Liver (tissue), 9 donors: Measurements from ENCODE around the gene DDX5. TPM values are rescaled to one million over a fixed set of nuclear protein-coding genes. Genes with fewer than 3 reads are reported as not detected.

Experiments used
- DNase-seq: peaks from one replicate; pipeline ENCODE4 v3.0.0-alpha.2; 2017; ENCODE audit warnings: low spot score
- H3K27ac ChIP-seq, 2 donors: one replicate each; pipeline ENCODE4 v1.7.0; 2013; ENCODE audit warnings: inconsistent platforms in 2 of 2, low read length in 2 of 2, control low read depth in 1 of 2, low read depth in 1 of 2, mild to moderate bottlenecking in 1 of 2
- H3K27me3 ChIP-seq, 4 donors: one replicate each; pipeline versions ENCODE4 v1.6.1 to v1.7.0; 2013; ENCODE audit warnings: low read length in 3 of 4, inconsistent platforms in 1 of 4, mild to moderate bottlenecking in 1 of 4, moderate library complexity in 1 of 4; ENCODE audit not compliant: control insufficient read depth in 4 of 4, insufficient read depth in 4 of 4
- H3K36me3 ChIP-seq, 4 donors: one replicate each; pipeline versions ENCODE4 v1.6.1 to v1.7.0; 2013; ENCODE audit warnings: low read length in 3 of 4, mild to moderate bottlenecking in 3 of 4, low read depth in 1 of 4, moderate library complexity in 1 of 4; ENCODE audit not compliant: control insufficient read depth in 4 of 4, insufficient read depth in 3 of 4
- H3K4me1 ChIP-seq, 4 donors: one replicate each; pipeline versions ENCODE4 v1.6.1 to v1.7.0; 2013; ENCODE audit warnings: low read length in 3 of 4, mild to moderate bottlenecking in 3 of 4, moderate library complexity in 1 of 4; ENCODE audit not compliant: control insufficient read depth in 4 of 4, insufficient read depth in 4 of 4
- H3K4me3 ChIP-seq, 3 donors: one replicate each; pipeline versions ENCODE4 v1.6.1 to v1.7.0; 2013; ENCODE audit warnings: low read length in 3 of 3, control low read depth in 1 of 3, low read depth in 1 of 3, mild to moderate bottlenecking in 1 of 3
- H3K9ac ChIP-seq, 2 donors: one replicate each; pipeline ENCODE4 v1.7.0; 2013; ENCODE audit warnings: low read length in 2 of 2, mild to moderate bottlenecking in 2 of 2, moderate library complexity in 2 of 2, control low read depth in 1 of 2, low read depth in 1 of 2
- H3K9me3 ChIP-seq, 4 donors: one replicate each; pipeline versions ENCODE4 v1.6.1 to v1.7.0; 2013; ENCODE audit warnings: low read length in 3 of 4; ENCODE audit not compliant: control insufficient read depth in 4 of 4
- ATF3 ChIP-seq: IDR thresholded peaks from 2 replicates; pipeline ENCODE4 v1.6.1; 2016; ENCODE audit warnings: antibody characterized with exemption
- CTCF ChIP-seq: fragments of 150-350 bp; IDR thresholded peaks from 2 replicates; pipeline ENCODE4 v1.5.1; 2017; ENCODE audit warnings: improper control_type of control experiment, low read depth, low read length; ENCODE audit not compliant: missing input control
- EGR1 ChIP-seq, 2 donors: IDR thresholded peaks; 2 replicates each; pipeline ENCODE4 v1.6.1; 2016 to 2018; ENCODE audit warnings: antibody characterized with exemption in 2 of 2, low read depth in 2 of 2
- FOXA1 ChIP-seq: IDR thresholded peaks from 2 replicates; pipeline ENCODE4 v1.6.1; 2016; ENCODE audit warnings: antibody characterized with exemption
- FOXA2 ChIP-seq: IDR thresholded peaks from 2 replicates; pipeline ENCODE4 v1.6.1; 2016; ENCODE audit warnings: antibody characterized with exemption
- GABPA ChIP-seq, 2 donors: IDR thresholded peaks in 1 of 2; conservative IDR thresholded peaks in 1 of 2; 2 replicates each; pipeline ENCODE4 v1.6.1; 2016; ENCODE audit warnings: antibody characterized with exemption in 2 of 2, mild to moderate bottlenecking in 1 of 2, moderate library complexity in 1 of 2
- HNF4A ChIP-seq, 2 donors: conservative IDR thresholded peaks; 2 replicates each; pipeline ENCODE4 v1.6.1; 2016; ENCODE audit warnings: antibody characterized with exemption in 2 of 2, mild to moderate bottlenecking in 2 of 2
- HNF4G ChIP-seq: IDR thresholded peaks from 2 replicates; pipeline ENCODE4 v1.6.1; 2016; ENCODE audit warnings: antibody characterized with exemption
- MAX ChIP-seq: IDR thresholded peaks from 2 replicates; pipeline ENCODE4 v1.6.1; 2016; ENCODE audit warnings: antibody characterized with exemption
- NR2F2 ChIP-seq: IDR thresholded peaks from 2 replicates; pipeline ENCODE4 v1.6.1; 2016; ENCODE audit warnings: antibody characterized with exemption
- RAD21 ChIP-seq, 2 donors: IDR thresholded peaks; 2 replicates each; pipeline ENCODE4 v1.6.1; 2016; ENCODE audit warnings: antibody characterized with exemption in 2 of 2, mild to moderate bottlenecking in 2 of 2
- REST ChIP-seq: IDR thresholded peaks from 2 replicates; pipeline ENCODE4 v1.6.1; 2016; ENCODE audit warnings: antibody characterized with exemption, mild to moderate bottlenecking
- RXRA ChIP-seq, 2 donors: IDR thresholded peaks; 2 replicates each; pipeline ENCODE4 v1.6.1; 2017 to 2018; ENCODE audit warnings: antibody characterized with exemption in 2 of 2, mild to moderate bottlenecking in 1 of 2
- SP1 ChIP-seq: IDR thresholded peaks from 2 replicates; pipeline ENCODE4 v1.6.1; 2018; ENCODE audit warnings: antibody characterized with exemption, mild to moderate bottlenecking
- TAF1 ChIP-seq: conservative IDR thresholded peaks from 2 replicates; pipeline ENCODE4 v1.6.1; 2016; ENCODE audit warnings: antibody characterized with exemption, mild to moderate bottlenecking
- YY1 ChIP-seq: IDR thresholded peaks from 2 replicates; pipeline ENCODE4 v1.6.1; 2016; ENCODE audit warnings: antibody characterized with exemption, mild to moderate bottlenecking
- ZBTB33 ChIP-seq: IDR thresholded peaks from 2 replicates; pipeline ENCODE4 v1.6.1; 2016; ENCODE audit warnings: antibody characterized with exemption
- WGBS: extraction: QIAGEN DNeasy Blood & Tissue Kit; methylation state at CpG from one replicate; pipeline ENCODE4 v1.1.7; 2013; 5-methylcytosine and 5-hydroxymethylcytosine counted together
- polyA plus RNA-seq, 2 donors: library from polyadenylated mRNA; stranded (reverse) in 1 of 2; unstranded in 1 of 2; fragments of 200-250 nt in 1 of 2; fragments of >200 nt in 1 of 2; fragmentation: Nextera tagmentation in 1 of 2; extraction: Ambion mirVana in 1 of 2; gene quantifications; one replicate each; pipeline versions ENCODE4 v1.2.1 to v1.2.3, GENCODE V29; 2013 to 2015
- total RNA-seq, 2 donors: library from RNA; depleted of rRNA; stranded (reverse); fragments of >200 nt; gene quantifications; one replicate each; pipeline ENCODE4 v1.2.3, GENCODE V29; 2014
- donor health status: healthy.
- donor health status: healthy.
- donor health status: healthy.
- donor health status: healthy.
- donor health status: healthy.

The DDX5 gene
- total and polyA plus RNA-seq, 4 donors, result 165 to 357 (median 289) TPM

GRCh38 chr17:64500862-64501765 lies 5.0 kb downstream of the DDX5 start:
- Histone ChIP-seq H3K4me1 (peaks cover 5 to 64% (median 49%) of the 10 kb centered on the region in 4 donors), H3K4me3 (no peak overlapping the region)

GRCh38 chr17:64500487-64500859 lies 5.6 kb downstream of the DDX5 start:
- no peak overlapping the region for H3K4me3 ChIP-seq
- TF ChIP-seq FOXA1 (no peak), NR2F2 (no peak), HNF4A (conservative IDR thresholded peaks at IDR 0.05) (no peak), RXRA (IDR thresholded peaks at IDR 0.05) (no peak), ZBTB33 (no peak), EGR1 (IDR thresholded peaks at IDR 0.05; ENCODE audit: low read depth in 2 of 2) (no peak), TAF1 (no peak), REST (no peak), CTCF (no peak), RAD21 (IDR thresholded peaks at IDR 0.05) (no peak), SP1 (no peak), ATF3 (no peak), YY1 (no peak), GABPA (IDR thresholded peaks at IDR 0.05 in 1 of 2, conservative IDR thresholded peaks at IDR 0.05 in 1 of 2) (no peak)
- no peak for DNase-seq
- 95% methylated on average over 8 of the region's 8 CpGs for WGBS
- no peak overlapping the region for H3K9ac ChIP-seq
- no peaks in the 10 kb centered on the region for H3K9me3 ChIP-seq
- peaks cover 12 to 70% (median 59%) of the 10 kb centered on the region in 4 donors for H3K36me3 ChIP-seq
- H3K27ac ChIP-seq, result no peak overlapping the region
- no peaks in the 10 kb centered on the region for H3K27me3 ChIP-seq
- H3K4me1 ChIP-seq, result peaks cover 10 to 69% (median 55%) of the 10 kb centered on the region in 4 donors

More at GRCh38 chr17:64500862-64501765, 5.0 kb downstream of the DDX5 start:
- Histone ChIP-seq H3K9me3 (no peaks in the 10 kb centered on the region), H3K9ac (no peak overlapping the region), H3K27ac (no peak overlapping the region), H3K36me3 (peaks cover 12 to 70% (median 59%) of the 10 kb centered on the region in 4 donors), H3K27me3 (no peaks in the 10 kb centered on the region)
- 88% methylated on average over 11 of the region's 11 CpGs for WGBS
- no peak for DNase-seq
- TF ChIP-seq NR2F2 (no peak), YY1 (no peak), SP1 (no peak), GABPA (IDR thresholded peaks at IDR 0.05 in 1 of 2, conservative IDR thresholded peaks at IDR 0.05 in 1 of 2) (no peak), RXRA (IDR thresholded peaks at IDR 0.05) (no peak), HNF4A (conservative IDR thresholded peaks at IDR 0.05) (no peak), FOXA1 (no peak), FOXA2 (no peak), MAX (no peak), EGR1 (IDR thresholded peaks at IDR 0.05; ENCODE audit: low read depth in 2 of 2) (no peak), HNF4G (no peak)
